ENCODE data around the gene AKIRIN2.

Gene AKIRIN2

GRCh38 chr6:87628424-87628823 is 73.6 kb downstream of the AKIRIN2 start:
- DNase-seq (ENCODE audit: low read depth): no peak
- no peak for TF ChIP-seq CTCF (conservative IDR thresholded peaks at IDR 0.05; ENCODE audit: low read depth, low read length)
- no peak overlapping the region for H3K4me3 ChIP-seq (ENCODE audit: low read length)

Data from retinal pigment epithelial cell (primary cell).